Measurements from ENCODE around the gene KLF11.

The KLF11 gene

GRCh38 chr2:10043256-10043905 is at the start of gene KLF11:
Gene KLF11, plus strand, starts transcription at chr2:10043550. Its CDS starts 167 bp downstream, at chr2:10043717.
- peak; percentile 65 to 73 (median 68) for DNase-seq (ENCODE audit: low read depth in 3 of 3)

GRCh38 chr2:9994462-9994861 is 48.9 kb upstream of the KLF11 start:
- DNase-seq (ENCODE audit: low read depth in 3 of 3) = no peak

DNA sequence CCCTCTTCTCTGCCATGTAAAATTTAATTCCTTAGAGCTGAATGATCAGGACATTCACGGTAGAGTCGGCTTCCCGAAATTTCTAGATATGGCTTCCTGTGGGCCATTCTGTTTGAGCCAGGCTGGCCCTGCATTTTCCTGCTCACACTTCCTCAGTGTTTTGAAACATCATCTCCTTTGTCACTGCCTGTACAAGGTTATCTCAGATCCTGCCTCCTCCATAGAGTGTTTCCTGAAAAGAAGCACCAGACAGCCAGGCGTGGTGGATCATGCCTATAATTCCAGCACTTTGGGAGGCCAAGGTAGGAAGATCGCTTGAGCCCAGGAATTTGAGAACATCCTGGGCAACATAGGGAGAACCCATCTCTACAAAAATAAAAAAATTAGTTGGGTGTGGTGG is 48.3 kb upstream of the KLF11 start:
- no peak for DNase-seq (ENCODE audit: low read depth in 3 of 3)

DNA sequence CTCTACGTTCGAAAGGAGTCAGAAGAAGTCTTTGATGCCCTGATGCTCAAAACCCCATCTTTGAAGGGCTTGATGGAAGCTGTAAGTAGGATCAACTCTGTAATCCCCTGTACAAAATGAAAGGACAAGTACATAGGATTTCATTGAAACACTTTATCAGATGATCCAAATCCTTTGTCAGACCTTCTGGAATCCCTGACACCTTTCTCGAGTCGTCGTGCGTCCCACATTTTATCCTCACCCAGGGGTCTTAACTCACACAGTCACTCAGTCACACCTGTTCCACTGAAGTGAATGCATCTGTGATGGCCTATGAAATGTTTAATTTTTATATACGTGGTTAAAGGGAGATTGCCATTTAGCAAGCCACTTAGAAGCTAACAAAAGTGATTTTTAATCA is 47.0 kb upstream of the KLF11 start:
- no peak for DNase-seq (ENCODE audit: low read depth in 3 of 3)

DNA sequence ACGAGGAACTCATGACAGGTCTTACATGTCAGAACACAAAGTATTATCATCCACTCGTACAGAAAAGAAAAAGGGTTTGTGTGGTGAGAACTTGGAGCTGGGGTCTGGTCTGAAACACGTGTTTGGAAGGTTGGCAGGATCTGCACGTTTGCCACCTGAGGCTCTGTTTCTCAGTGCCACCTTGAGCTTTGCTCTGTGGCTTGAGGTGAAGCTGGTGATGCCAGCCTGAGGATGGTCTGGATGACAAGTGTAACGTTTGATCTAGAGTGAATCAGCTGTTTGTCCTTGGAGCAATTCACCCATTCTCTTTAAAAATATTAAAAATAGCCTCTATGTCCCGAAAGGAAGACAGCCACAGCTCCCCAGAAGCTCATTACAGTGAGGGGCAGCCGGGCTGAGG is 45.4 kb upstream of the KLF11 start:
- DNase-seq (ENCODE audit: low read depth in 3 of 3) = no peak

GRCh38 chr2:9998916-9999654 is 44.3 kb upstream of the KLF11 start:
- DNase-seq (ENCODE audit: low read depth in 3 of 3) = no peak

DNA sequence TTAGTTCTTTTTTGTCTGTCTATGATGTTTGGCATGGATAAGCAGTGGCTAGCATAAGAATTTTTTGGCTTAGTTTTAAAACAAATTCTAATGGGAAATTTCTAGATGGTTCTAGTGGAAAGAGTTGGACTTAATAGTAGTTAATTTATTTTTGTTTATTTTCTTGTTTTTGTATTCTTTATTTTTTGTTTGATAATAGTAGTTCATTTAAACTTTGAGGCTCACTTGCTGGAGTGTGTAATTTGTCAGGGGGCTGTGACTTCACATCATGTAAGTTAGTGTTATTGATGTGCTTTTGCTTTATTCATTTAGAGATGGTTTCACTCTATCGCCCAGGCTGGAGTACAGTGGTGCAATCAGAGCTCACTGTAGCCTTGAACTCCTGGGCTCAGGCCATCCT is 43.7 kb upstream of the KLF11 start:
- DNase-seq (ENCODE audit: low read depth in 3 of 3) = no peak

DNA sequence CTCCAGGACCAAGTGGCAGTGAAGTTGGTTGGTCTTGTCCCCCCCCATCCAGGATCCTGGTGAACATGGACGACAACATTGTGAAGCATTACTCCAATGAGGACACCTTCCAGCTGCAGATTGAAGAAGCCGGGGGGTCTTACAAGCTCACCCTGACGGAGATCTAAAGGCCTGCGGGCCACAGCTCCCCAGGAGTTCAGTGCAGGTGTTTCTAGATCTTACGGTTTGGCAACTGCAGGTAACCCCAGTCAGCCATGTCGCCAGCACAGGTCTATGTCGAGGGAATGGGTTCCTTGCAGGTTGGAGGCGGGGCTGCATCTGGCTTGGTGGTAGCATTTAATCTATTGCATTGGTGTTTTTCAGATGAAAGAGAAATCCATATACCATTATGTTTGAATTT is 42.8 kb upstream of the KLF11 start:
- DNase-seq (ENCODE audit: low read depth in 3 of 3) = no peak

DNA sequence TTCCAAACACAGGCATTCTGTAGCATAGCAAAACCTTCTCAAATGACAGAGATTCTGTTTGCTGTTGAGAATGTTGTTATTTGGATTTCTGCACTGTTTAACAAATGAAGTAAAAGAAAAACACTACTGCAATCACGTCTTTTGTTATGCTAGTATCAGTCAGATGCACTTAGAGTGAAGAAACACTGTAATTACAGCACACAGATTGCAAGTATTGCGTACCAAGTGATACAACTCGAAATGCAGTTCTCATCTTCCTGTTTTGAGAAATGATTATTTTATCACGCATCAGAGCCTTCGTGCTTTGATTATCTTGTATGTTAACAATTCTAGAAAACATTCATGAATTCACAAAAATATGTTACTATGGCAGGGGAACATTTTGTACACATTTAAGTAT is 41.8 kb upstream of the KLF11 start:
- no peak for DNase-seq (ENCODE audit: low read depth in 3 of 3)

DNA sequence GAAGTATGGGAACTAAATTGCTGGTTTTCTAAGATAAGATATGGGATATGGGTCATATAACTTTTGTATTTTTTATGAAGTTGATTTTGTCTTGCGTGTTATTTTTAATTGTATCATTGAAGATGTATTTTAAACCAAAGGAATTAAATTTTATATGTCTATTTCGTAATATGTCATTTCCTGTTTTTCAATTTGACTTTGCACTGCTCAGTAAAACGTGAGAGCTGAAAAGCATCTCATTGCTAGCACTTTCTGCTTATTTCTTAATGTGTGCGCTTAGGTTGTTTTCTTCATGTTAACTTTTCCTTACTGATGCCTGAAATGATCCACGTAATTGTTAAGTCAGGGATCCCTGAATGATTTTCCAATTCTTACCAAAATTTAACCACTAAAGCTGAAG is 41.2 kb upstream of the KLF11 start:
- DNase-seq (ENCODE audit: low read depth in 3 of 3) = no peak

GRCh38 chr2:10002681-10003080 is 40.7 kb upstream of the KLF11 start:
- DNase-seq (ENCODE audit: low read depth in 3 of 3) = no peak

- no peak for DNase-seq (ENCODE audit: low read depth in 3 of 3)
Observed at GRCh38 chr2:10003206-10004125, 39.9 kb upstream of the KLF11 start.

DNA sequence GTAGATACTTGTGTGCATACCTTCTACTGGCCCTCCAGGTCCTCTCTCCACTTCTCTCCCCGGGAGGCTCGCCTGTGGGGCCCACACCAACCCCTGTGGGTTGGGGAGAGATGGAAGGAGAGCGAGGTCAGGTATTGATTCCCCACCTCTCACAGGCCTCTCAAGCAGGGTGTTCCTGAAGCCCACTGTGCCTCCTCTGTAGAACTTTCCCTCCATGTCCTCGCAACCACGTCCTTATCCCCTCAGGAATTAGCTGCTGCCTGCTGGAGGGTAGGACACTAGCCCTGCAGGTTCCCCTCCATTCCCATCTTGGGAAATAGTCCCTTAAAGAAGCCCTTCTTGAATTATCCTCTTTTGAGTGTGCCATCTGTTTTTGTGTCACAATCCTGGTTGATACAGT is 38.9 kb upstream of the KLF11 start:
- DNase-seq (ENCODE audit: low read depth in 3 of 3) = no peak

GRCh38 chr2:10004836-10005235 is 38.5 kb upstream of the KLF11 start:
- DNase-seq (ENCODE audit: low read depth in 3 of 3) = no peak

- DNase-seq (ENCODE audit: low read depth in 3 of 3) = no peak
Observed at GRCh38 chr2:10005461-10006235, 37.7 kb upstream of the KLF11 start.

- DNase-seq (ENCODE audit: low read depth in 3 of 3) = no peak
Observed at GRCh38 chr2:10006236-10007161, 36.9 kb upstream of the KLF11 start.

GRCh38 chr2:10007435-10007834 is 35.9 kb upstream of the KLF11 start:
- DNase-seq (ENCODE audit: low read depth in 3 of 3) = no peak

DNA sequence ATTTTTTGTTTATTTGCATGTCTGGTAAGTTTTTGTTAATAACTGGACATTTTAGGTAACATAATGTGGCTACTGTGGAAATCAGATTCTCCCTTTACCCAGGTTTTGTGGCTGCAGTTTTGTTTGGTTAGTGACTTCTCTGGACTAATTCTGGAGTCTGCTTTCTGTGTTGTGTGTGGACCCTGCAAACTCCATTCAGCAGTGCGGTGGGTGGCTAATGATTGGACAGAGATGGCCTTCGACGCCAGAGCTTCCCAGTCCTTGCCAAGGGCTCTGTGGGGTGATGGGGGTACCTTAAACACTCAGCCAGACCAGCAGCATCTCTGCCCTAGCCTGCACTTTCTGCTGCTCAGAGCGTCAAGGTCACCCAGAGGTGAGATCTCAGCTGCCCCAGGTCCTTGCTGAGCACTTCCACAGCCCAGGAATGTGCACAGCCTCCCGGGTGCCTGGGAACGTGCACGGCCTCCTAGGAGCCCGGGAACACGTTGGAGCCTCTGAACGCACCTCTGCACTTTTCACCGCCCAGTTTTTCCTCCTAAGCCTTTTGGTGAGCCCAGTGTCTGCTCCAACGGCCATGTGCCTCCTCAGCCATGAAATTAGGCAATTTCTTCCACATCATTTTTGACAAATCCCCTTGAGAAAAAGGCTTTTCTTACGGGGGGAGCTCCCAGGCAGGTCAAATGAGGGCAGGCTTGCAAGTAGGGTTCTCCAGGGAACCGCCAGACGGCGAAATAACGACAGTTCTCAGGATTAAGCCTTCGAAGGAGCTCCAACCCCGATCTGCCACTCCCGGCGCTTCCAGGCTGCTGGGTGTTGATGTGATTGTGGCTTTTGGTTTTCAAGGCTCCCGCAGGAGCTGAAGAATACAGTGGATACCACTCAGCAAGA is 35.2 kb upstream of the KLF11 start:
- no peak for DNase-seq (ENCODE audit: low read depth in 3 of 3)

DNA sequence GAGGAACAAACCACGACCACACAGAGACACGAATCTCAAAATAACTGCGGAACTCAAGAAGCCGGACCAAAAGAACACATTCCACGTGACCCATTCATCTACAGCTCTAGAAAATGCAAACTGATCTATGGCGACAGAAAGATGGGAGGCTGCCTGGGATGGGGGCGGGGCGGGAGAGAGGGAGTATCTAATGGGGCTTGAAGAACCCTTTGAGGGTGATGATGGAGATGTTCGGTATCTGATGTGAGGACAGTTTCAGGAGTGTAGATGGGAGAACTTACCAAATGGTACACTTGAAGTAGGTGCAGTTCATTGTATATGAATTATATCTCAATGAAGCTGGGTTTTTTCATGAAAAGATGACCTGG is 34.6 kb upstream of the KLF11 start:
- no peak for DNase-seq (ENCODE audit: low read depth in 3 of 3)
